HL-60/S4 treated with retinoic acid at 250 ng/mL for 4 days and 3 days (cell line): Measurements from ENCODE around the gene NHEJ1.

Experiments used
- in situ Hi-C: fragments of 300-500 bp; cut with MboI; formaldehyde crosslinking; loops from 2 replicates; pipeline ENCODE4 v1.7.0; 2022; ENCODE audit warnings: low sequenced_read_pairs

NHEJ1 gene

GRCh38 chr2:219090436-219091299, 69.9 kb downstream of the NHEJ1 start:
- in situ Hi-C loops: no loop called here

GRCh38 chr2:219089330-219089729, 71.3 kb downstream of the NHEJ1 start:
- in situ Hi-C loops: no loop called here

- in situ Hi-C loops: no loop called here
Observed at GRCh38 chr2:219087848-219088247, 72.8 kb downstream of the NHEJ1 start.

DNA sequence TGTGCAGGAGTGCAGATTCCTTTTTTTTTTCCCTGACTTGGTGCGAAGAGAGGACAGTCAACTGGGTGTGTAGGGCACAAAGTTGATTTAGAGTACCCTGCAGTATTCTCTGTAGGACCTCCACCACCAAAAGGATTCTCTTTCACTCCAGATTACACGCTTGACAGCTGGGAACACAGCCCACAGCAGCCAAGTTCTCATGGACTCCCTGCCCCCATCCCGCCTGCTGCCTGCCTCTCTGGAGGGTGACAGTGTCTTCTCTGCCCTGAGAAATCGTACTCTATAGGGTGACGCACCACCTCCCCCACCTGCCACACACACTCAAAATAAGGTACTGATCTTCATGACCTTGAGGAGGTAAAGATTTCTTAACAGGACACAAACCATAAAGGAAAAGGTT, 73.3 kb downstream of the NHEJ1 start:
- in situ Hi-C loops: no loop called here

- in situ Hi-C loops: no loop called here
Observed at GRCh38 chr2:219086196-219086595, 74.4 kb downstream of the NHEJ1 start.

DNA sequence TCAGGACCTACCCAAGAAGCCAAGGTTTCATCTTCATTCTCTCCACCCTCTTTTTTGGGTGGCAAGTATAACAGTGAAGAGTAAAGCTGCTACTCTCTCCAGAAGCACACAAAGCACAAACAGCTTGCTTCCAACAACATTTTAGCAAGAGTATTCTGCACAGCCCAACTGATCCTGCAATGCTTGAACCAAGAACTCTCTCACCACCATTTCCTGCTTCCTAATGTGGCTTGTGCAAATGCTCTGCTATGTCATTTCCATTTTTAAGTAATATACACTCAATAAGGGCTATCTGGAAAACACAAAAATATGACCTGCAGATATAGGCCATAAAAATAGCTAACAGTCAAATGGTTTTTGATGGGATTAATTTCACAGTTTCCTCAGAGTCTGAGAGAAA, 75.8 kb downstream of the NHEJ1 start:
- in situ Hi-C loops: no loop called here

- in situ Hi-C loops: no loop called here
Observed at GRCh38 chr2:219082332-219082958, 78.2 kb downstream of the NHEJ1 start.

DNA sequence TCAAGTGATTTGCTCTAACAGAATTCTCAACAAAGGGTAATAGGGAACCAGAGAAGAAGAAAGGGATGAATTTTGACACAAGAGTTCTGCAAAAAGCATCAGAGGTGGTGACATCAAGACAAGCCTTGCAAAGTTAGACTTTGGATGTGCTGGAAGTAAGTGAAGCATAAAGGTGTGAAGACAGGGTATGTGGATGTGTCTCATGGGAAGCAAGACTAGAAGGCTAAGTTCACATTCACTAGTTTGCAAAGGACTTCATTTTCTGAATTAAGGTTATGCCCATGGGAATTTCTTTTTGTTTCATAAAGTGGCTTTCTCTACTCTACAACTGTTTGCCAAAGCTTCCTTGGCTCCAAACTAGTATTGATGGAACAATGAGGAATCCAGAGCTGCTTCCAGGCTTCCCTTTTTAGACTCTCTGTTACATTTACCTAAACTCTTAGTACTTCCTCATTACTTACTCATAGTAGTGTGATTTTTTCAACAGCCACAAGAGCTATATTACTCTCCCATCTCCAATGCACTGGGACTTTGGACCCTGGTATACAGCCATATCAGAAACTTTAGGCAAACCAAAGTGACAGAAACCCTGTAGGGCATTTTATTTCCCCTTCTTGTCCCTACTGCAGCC, 78.8 kb downstream of the NHEJ1 start:
- in situ Hi-C loops: no loop called here

DNA sequence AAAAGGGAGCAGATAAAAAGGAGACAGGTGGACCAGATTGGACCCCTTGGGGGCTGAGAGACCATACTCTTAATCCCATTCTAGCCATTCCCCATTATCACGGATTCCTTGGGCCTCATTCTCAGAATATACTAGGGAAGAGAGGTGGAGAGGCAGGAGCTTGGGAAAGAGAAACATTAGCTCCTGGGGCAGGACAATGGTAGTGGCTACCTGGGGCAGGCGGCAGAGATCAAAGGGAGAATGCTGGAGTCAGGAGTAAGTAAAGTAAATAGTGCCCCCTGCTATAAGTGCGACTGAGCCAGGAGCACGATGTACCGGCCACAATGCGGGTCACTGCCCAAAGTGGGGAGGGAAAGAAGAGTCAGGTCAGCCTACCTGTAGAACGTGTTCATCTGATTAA, 79.5 kb downstream of the NHEJ1 start:
- in situ Hi-C loops: no loop called here

DNA sequence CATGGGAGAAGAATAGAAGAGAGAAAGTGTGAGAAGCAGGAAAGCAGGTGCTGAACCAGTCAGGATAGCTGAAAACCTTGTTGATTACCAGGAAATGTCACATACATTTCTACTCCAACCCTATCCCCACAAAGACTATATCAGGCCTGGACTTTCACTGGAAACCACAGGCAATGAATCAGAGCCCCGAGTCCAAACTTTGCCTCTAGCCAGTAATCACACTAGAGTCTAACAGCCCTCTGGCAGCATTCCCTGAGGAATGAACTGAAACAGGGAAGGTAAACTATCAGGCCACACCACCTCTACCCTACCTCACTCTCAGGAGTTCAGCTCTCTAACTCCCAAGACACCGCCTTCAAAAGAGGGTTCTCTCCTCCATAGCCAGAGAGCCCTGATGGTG, 81.2 kb downstream of the NHEJ1 start:
- in situ Hi-C loops: loop anchor here (5.0 kb wide), 1 partner anchor 38 kb away; no protein-coding TSS in a partner anchor

DNA sequence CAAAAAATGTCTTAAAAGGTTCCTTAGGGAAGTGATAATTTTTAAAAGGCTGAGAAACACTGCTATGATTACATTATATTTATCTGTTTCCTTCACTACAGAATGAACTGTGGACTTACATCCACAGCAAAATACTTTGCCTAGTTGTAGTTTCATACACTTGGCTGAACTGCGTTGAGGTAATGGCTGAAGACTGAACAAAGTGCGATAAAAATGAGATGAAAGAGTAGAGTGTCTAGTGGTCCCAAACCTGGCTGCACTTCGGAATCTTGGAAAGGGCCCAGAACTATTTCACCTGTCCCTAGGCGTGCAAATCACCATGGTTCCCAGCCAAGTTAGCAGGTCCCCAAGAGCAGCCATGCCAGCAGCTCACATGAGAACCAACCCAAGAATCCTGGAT, 81.7 kb downstream of the NHEJ1 start:
- in situ Hi-C loops: loop anchor here (5.0 kb wide), 1 partner anchor 38 kb away; no protein-coding TSS in a partner anchor

GRCh38 chr2:219078126-219078525, 82.5 kb downstream of the NHEJ1 start:
- in situ Hi-C loops: loop anchor here (5.0 kb wide), 1 partner anchor 39 kb away; no protein-coding TSS in a partner anchor

- in situ Hi-C loops: loop anchor here (5.0 kb wide), 1 partner anchor 41 kb away; no protein-coding TSS in a partner anchor
Observed at GRCh38 chr2:219076253-219076652, 84.4 kb downstream of the NHEJ1 start.

DNA sequence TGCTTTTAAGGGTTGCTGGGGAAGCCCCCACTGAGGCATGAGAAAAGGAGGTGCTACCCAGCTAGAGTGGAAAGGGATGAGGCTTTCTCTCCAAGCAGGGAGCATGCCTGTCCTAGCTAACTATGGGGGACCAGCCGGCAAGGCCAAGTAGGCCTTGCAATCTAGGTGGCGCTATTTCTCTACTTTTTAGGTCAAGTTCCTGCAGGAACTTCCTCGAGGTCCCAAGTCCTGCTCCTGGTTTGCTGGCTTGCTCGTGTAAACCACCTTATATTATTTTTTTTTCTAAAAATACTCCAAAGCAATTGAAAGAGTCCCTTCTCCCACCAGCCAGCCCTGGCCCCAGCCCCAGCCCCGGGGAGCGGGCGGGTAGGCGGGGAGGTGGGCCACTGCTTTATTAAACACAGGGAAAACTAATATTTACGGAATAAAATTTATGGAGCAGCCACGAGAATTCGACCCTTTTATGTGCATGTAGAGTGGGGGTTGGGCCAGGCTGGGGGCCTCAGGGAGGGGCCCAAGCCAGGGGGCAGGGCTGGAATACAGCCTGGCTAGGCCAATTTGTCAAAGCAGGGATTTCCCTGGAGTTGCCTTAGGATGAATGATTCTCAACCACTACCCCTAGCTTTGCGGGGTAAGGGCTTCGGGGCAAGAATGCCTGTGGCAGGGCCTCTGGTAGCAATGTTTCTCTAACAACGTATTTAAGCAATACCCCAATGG, 87.0 kb downstream of the NHEJ1 start:
- in situ Hi-C loops: no loop called here

GRCh38 chr2:219072741-219073250, 87.8 kb downstream of the NHEJ1 start:
- in situ Hi-C loops: no loop called here

GRCh38 chr2:219071131-219071816, 89.3 kb downstream of the NHEJ1 start:
- in situ Hi-C loops: no loop called here

DNA sequence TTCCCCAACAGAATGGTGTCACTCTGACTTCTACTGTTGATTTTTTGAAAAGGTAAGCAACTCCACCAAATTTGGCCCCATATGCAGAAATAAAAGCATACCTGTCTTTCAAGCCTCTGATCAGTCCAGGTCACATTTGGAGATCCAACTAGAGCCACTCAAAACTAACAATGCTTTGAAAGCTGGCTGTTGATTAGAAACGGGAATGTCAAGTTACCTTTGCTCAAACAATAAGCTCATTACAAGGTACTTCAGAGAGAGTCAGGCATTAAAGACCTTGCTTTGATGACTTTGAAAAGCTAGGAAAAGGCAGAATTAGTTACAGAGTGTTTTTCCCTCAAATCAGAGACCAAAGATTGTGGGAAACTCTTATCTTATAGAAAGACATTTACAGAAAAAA, 95.1 kb downstream of the NHEJ1 start:
- in situ Hi-C loops: no loop called here

GRCh38 chr2:219062081-219062480, 98.5 kb downstream of the NHEJ1 start:
- in situ Hi-C loops: no loop called here

DNA sequence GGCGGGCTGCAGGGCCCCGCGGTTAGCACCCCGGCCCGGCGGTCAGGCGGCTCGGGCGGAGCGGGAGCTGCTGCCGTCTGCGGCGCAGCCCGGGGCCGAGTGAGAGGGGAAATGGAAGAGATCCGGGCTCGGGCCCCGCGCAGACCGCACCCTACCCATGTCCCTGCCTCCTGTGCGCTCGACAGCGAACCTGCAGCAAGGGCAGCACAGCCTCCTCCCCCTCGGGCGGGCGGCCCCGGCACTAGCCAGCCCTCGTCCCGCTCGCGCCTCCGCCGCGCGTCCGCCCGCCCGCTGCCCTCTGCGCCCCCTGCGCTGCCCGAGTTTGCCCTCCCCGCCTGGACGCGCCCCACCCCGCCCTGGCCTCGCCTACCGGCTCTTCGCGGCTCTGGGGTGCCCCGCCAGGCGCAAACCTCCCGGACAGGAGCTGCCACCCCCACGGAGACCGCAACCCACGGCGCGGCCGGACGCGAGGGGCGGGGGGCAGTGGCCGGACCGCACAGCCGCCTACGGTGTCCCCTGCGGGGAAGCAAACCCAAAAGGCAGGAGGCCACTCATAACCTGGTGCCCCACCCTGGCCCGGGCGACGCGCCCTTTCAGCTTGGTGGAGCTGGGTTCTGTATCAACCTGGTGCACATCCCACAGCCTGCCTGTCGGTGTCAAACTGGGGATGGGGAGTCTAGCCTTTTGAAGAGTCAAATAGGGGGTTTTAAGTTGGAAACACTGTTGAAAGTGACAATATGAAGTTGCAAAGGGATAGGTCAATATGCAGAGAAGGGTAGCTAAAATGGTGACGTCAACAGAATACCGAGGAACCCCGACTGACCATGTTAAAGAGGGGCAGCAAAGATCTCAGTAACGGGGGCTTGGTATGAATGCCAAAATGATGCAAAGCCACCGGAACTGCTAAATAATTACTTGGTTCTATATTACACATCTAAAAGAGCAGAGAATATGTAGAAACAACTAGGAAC, 99.5 kb downstream of the NHEJ1 start, which contains the start of gene IHH:
Gene IHH, minus strand, starts transcription at position 101 of the 971 bp plus-strand sequence. CDS start 454 bp downstream, outside the sequence.
- in situ Hi-C loops: no loop called here
